Osteocyte (in vitro differentiated cells): ENCODE results near the gene CD22. TPM values are rescaled to one million over a fixed set of nuclear protein-coding genes. Genes with fewer than 3 reads are reported as not detected.

ENCODE experiments used
- DNase-seq: peaks from one replicate; pipeline ENCODE4 v3.0.0; 2021; ENCODE audit warnings: mixed read lengths; ENCODE audit not compliant: unreplicated experiment; ENCODE audit errors: extremely low spot score
- H3K27ac Mint-ChIP-seq: one replicate; pipeline ENCODE4 v1.8.0; 2021; ENCODE audit warnings: mild to moderate bottlenecking, mixed read lengths; ENCODE audit not compliant: unreplicated experiment
- H3K27me3 Mint-ChIP-seq: one replicate; pipeline ENCODE4 v1.8.0; 2021; ENCODE audit warnings: mixed read lengths; ENCODE audit not compliant: unreplicated experiment
- H3K36me3 Mint-ChIP-seq: one replicate; pipeline ENCODE4 v1.8.0; 2021; ENCODE audit warnings: mixed read lengths; ENCODE audit not compliant: unreplicated experiment
- H3K4me1 Mint-ChIP-seq: one replicate; pipeline ENCODE4 v1.8.0; 2021; ENCODE audit warnings: mixed read lengths; ENCODE audit not compliant: unreplicated experiment
- H3K4me3 Mint-ChIP-seq: one replicate; pipeline ENCODE4 v1.8.0; 2021; ENCODE audit warnings: mild to moderate bottlenecking, moderate library complexity, mixed read lengths; ENCODE audit not compliant: unreplicated experiment
- H3K9me3 Mint-ChIP-seq: one replicate; pipeline ENCODE4 v1.8.0; 2021; ENCODE audit warnings: mixed read lengths; ENCODE audit not compliant: unreplicated experiment
- CTCF ChIP-seq: fragments of 200-600 bp; sonication (generic); IDR thresholded peaks from 2 replicates; pipeline ENCODE4 v1.5.0; 2021; ENCODE audit warnings: antibody characterized with exemption, mild to moderate bottlenecking, moderate library complexity
- total RNA-seq: library from RNA; stranded (reverse); gene quantifications from 2 replicates; pipeline ENCODE4 v1.2.1, GENCODE V29; 2021

CD22 gene
- total RNA-seq, 1 donor from 2014 or later, result not detected

GRCh38 chr19:35310331-35310730 lies 18.7 kb upstream of the CD22 start:
- no peaks in the 10 kb centered on the region for H3K9me3 Mint-ChIP-seq
- no peak overlapping the region for H3K4me3 Mint-ChIP-seq
- peaks cover 1% of the 10 kb centered on the region for H3K4me1 Mint-ChIP-seq
- peaks cover 4% of the 10 kb centered on the region for H3K27me3 Mint-ChIP-seq
- H3K36me3 Mint-ChIP-seq, result no peaks in the 10 kb centered on the region
- no peak overlapping the region for H3K27ac Mint-ChIP-seq
- DNase-seq, result no peak
- TF ChIP-seq CTCF, result no peak

GRCh38 chr19:35310811-35311465 lies 18.0 kb upstream of the CD22 start:
- Mint-ChIP-seq H3K27ac (no peak overlapping the region), H3K36me3 (no peaks in the 10 kb centered on the region), H3K4me3 (no peak overlapping the region), H3K27me3 (peaks cover 4% of the 10 kb centered on the region), H3K4me1 (peaks cover 1% of the 10 kb centered on the region), H3K9me3 (no peaks in the 10 kb centered on the region)
- no peak for DNase-seq
- TF ChIP-seq CTCF, result no peak

- H3K27ac Mint-ChIP-seq, result no peak overlapping the region
- no peak for TF ChIP-seq CTCF
- no peak overlapping the region for H3K4me3 Mint-ChIP-seq
Measured at GRCh38 chr19:35311901-35312665, 16.9 kb upstream of the CD22 start.

GRCh38 chr19:35313587-35313986 lies 15.4 kb upstream of the CD22 start:
- H3K9me3 Mint-ChIP-seq, result no peaks in the 10 kb centered on the region
- H3K36me3 Mint-ChIP-seq, result no peaks in the 10 kb centered on the region
- H3K4me1 Mint-ChIP-seq, result peaks cover 4% of the 10 kb centered on the region
- H3K27me3 Mint-ChIP-seq, result no peaks in the 10 kb centered on the region
- TF ChIP-seq CTCF, result no peak
- no peak overlapping the region for H3K4me3 Mint-ChIP-seq
- no peak for DNase-seq
- H3K27ac Mint-ChIP-seq, result no peak overlapping the region

More at GRCh38 chr19:35311901-35312665, 16.9 kb upstream of the CD22 start:
- no peaks in the 10 kb centered on the region for H3K9me3 Mint-ChIP-seq
- no peak for DNase-seq
- H3K27me3 Mint-ChIP-seq, result peaks cover 4% of the 10 kb centered on the region
- no peaks in the 10 kb centered on the region for H3K36me3 Mint-ChIP-seq
- peaks cover 1% of the 10 kb centered on the region for H3K4me1 Mint-ChIP-seq

GRCh38 chr19:35314031-35314430 lies 15.0 kb upstream of the CD22 start:
- no peaks in the 10 kb centered on the region for H3K36me3 Mint-ChIP-seq
- DNase-seq, result no peak
- H3K4me3 Mint-ChIP-seq, result no peak overlapping the region
- H3K4me1 Mint-ChIP-seq, result peaks cover 8% of the 10 kb centered on the region
- no peaks in the 10 kb centered on the region for H3K27me3 Mint-ChIP-seq
- H3K27ac Mint-ChIP-seq, result no peak overlapping the region
- H3K9me3 Mint-ChIP-seq, result no peaks in the 10 kb centered on the region
- no peak for TF ChIP-seq CTCF
